Esophagus muscularis mucosa (tissue), 4 donors: ENCODE measurements around the gene PAAF1. TPM values are rescaled to one million over a fixed set of nuclear protein-coding genes. Genes with fewer than 3 reads are reported as not detected.

ENCODE experiments used
- DNase-seq: peaks from one replicate; pipeline ENCODE4 v3.0.0-alpha.2; 2017; ENCODE audit errors: extremely low spot score
- H3K27ac ChIP-seq, 4 donors: fragments of 200-600 bp; sonication (generic); replicated peaks in 1 of 4; 1 replicate in 3 of 4; 2 replicates in 1 of 4; pipeline ENCODE4 v1.5.1; 2016 to 2019; ENCODE audit warnings: mild to moderate bottlenecking in 1 of 4
- H3K27me3 ChIP-seq, 4 donors: fragments of 200-600 bp; sonication (generic); one replicate each; pipeline versions ENCODE4 v1.5.1 to v1.6.0; 2016 to 2019
- H3K36me3 ChIP-seq, 4 donors: fragments of 200-600 bp; sonication (generic); one replicate each; pipeline ENCODE4 v1.5.1; 2016 to 2019
- H3K4me1 ChIP-seq, 4 donors: fragments of 200-600 bp; sonication (generic); one replicate each; pipeline ENCODE4 v1.5.1; 2016 to 2019
- H3K4me3 ChIP-seq, 4 donors: fragments of 200-600 bp; sonication (generic); 1 replicate in 2 of 4; 2 replicates in 2 of 4; pipeline ENCODE4 v1.5.1; 2016 to 2019; ENCODE audit warnings: mild to moderate bottlenecking in 4 of 4, moderate library complexity in 1 of 4
- H3K9me3 ChIP-seq, 4 donors: fragments of 200-600 bp; sonication (generic); 1 replicate in 3 of 4; 2 replicates in 1 of 4; pipeline ENCODE4 v1.5.1; 2016 to 2019
- CTCF ChIP-seq, 3 experiments: fragments of 200-600 bp in 2 of 3; fragments of 450-650 bp in 1 of 3; sonication (generic) in 2 of 3; IDR thresholded peaks; one replicate each; pipeline ENCODE4 v1.5.1; 2017 to 2019; ENCODE audit warnings: antibody characterized with exemption in 3 of 3, mild to moderate bottlenecking in 2 of 3, moderate library complexity in 1 of 3
- EP300 ChIP-seq: sonication (generic); formaldehyde crosslinking; IDR thresholded peaks from one replicate; pipeline ENCODE4 v1.6.1; 2017; ENCODE audit warnings: antibody characterized with exemption
- POLR2A ChIP-seq: fragments of 450-650 bp; IDR thresholded peaks from one replicate; pipeline ENCODE4 v1.6.1; 2017; ENCODE audit warnings: antibody characterized with exemption, moderate library complexity, mild to moderate bottlenecking, low read depth
- POLR2AphosphoS5 ChIP-seq, 2 donors: sonication (generic); formaldehyde crosslinking; IDR thresholded peaks; one replicate each; pipeline ENCODE4 v1.6.1; 2017; ENCODE audit warnings: antibody characterized with exemption in 2 of 2
- WGBS: methylation state at CpG from one replicate; pipeline ENCODE4 v1.1.5; 2018; 5-methylcytosine and 5-hydroxymethylcytosine counted together
- intact Hi-C: fragments of 100-400 bp; cut with DNase I; formaldehyde crosslinking; loops from one replicate; pipeline ENCODE4 v1.15.1; 2023
- total RNA-seq, 4 donors: library from RNA; depleted of rRNA; stranded (reverse); fragments of >200 nt; gene quantifications; one replicate each; pipeline versions ENCODE4 v1.1.0 to v1.2.1, GENCODE V29; 2016

The PAAF1 gene
- total RNA-seq, 4 donors from 2014 or later = 12.5 to 19.6 (median 18.1) TPM

GRCh38 chr11:73963861-73964260 is 87.1 kb downstream of the PAAF1 start:
- Histone ChIP-seq H3K9me3 (no peaks in the 10 kb centered on the region), H3K36me3 (no peaks in the 10 kb centered on the region), H3K4me3 (no peak overlapping the region), H3K4me1 (peaks cover 3 to 15% (median 7%) of the 10 kb centered on the region in 4 donors), H3K27ac (no peak overlapping the region), H3K27me3 (peaks cover 0 to 14% (median 0%) of the 10 kb centered on the region in 4 donors)
- DNase-seq = no peak
- TF ChIP-seq POLR2A = no peak
- no peak for TF ChIP-seq EP300
- TF ChIP-seq POLR2AphosphoS5 (IDR thresholded peaks at IDR 0.05) = no peak
- no peak for TF ChIP-seq CTCF (IDR thresholded peaks at IDR 0.05)
- whole genome bisulfite sequencing = 81% methylated on average over 8 of the region's 8 CpGs
- intact Hi-C loops = loop anchor here (10.0 kb wide), 2 partner anchors 61 to 111 kb away; no protein-coding TSS in a partner anchor

GRCh38 chr11:73965076-73965763 is 88.4 kb downstream of the PAAF1 start:
- peaks cover 3 to 15% (median 7%) of the 10 kb centered on the region in 4 donors for H3K4me1 ChIP-seq
- 43% methylated on average over 7 of the region's 10 CpGs for WGBS
- TF ChIP-seq POLR2AphosphoS5 (IDR thresholded peaks at IDR 0.05) (no peak), CTCF (IDR thresholded peaks at IDR 0.05) (no peak), EP300 (no peak), POLR2A (no peak)
- no peak overlapping the region for H3K27ac ChIP-seq
- no peaks in the 10 kb centered on the region for H3K9me3 ChIP-seq
- H3K27me3 ChIP-seq = peaks cover 0 to 14% (median 0%) of the 10 kb centered on the region in 4 donors
- H3K4me3 ChIP-seq = no peak overlapping the region
- no peaks in the 10 kb centered on the region for H3K36me3 ChIP-seq
- intact Hi-C loops = loop anchor here (10.0 kb wide), 2 partner anchors 60 to 110 kb away; no protein-coding TSS in a partner anchor
- DNase-seq = no peak

- DNase-seq = no peak
- H3K4me3 ChIP-seq = no peak overlapping the region
- no peak overlapping the region for H3K27ac ChIP-seq
- peaks cover 0 to 14% (median 0%) of the 10 kb centered on the region in 4 donors for H3K27me3 ChIP-seq
- H3K4me1 ChIP-seq = peaks cover 3 to 15% (median 7%) of the 10 kb centered on the region in 4 donors
- H3K36me3 ChIP-seq = no peaks in the 10 kb centered on the region
- no peaks in the 10 kb centered on the region for H3K9me3 ChIP-seq
- intact Hi-C loops = loop anchor here (10.0 kb wide), 2 partner anchors 59 to 109 kb away; no protein-coding TSS in a partner anchor
- 74% methylated on average over 2 of the region's 2 CpGs for WGBS
- TF ChIP-seq POLR2A = no peak
- no peak for TF ChIP-seq CTCF (IDR thresholded peaks at IDR 0.05)
- no peak for TF ChIP-seq EP300
- no peak for TF ChIP-seq POLR2AphosphoS5 (IDR thresholded peaks at IDR 0.05)
Observed at GRCh38 chr11:73965764-73966121, 88.9 kb downstream of the PAAF1 start.

- intact Hi-C loops = loop anchor here (10.0 kb wide), 2 partner anchors 56 to 106 kb away; no protein-coding TSS in a partner anchor
- H3K4me1 ChIP-seq = peaks cover 4 to 15% (median 11%) of the 10 kb centered on the region in 4 donors
- DNase-seq = no peak
- WGBS = 90% methylated on average over 15 of the region's 15 CpGs
- no peaks in the 10 kb centered on the region for H3K9me3 ChIP-seq
- H3K27ac ChIP-seq = no peak overlapping the region
- H3K36me3 ChIP-seq = no peaks in the 10 kb centered on the region
- no peak overlapping the region for H3K4me3 ChIP-seq
- TF ChIP-seq POLR2A (no peak), EP300 (no peak)
- H3K27me3 ChIP-seq = peaks cover 0 to 14% (median 0%) of the 10 kb centered on the region in 4 donors
Observed at GRCh38 chr11:73968356-73968966, 91.7 kb downstream of the PAAF1 start.

DNA sequence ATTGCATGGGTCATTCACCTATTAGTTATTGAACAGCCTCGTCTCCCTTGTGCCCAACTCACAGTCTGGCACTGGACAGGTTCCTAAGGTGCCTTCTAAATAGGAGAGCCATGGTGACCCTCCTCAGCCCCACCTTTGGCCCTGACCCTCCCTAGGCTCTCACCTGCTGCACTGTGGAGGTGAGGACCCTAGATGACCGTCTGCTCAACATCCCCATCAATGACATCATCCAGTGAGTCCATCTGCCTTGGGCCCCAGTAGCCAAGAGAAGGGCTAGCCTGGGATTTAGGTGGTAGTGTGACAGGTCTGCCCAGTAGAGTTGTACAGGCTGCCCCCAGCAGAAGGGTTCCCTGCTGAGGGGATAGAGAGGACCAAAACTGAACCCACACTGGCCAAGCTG is 92.3 kb downstream of the PAAF1 start:
- intact Hi-C loops = loop anchor here (10.0 kb wide), 2 partner anchors 56 to 106 kb away; no protein-coding TSS in a partner anchor
- Histone ChIP-seq H3K4me3 (no peak overlapping the region), H3K36me3 (no peaks in the 10 kb centered on the region), H3K27me3 (peaks cover 0 to 14% (median 0%) of the 10 kb centered on the region in 4 donors), H3K9me3 (no peaks in the 10 kb centered on the region), H3K27ac (no peak overlapping the region), H3K4me1 (peaks cover under 1 to 19% (median 13%) of the 10 kb centered on the region in 4 donors)
- 78% methylated on average over 2 of the region's 2 CpGs for WGBS
- no peak for DNase-seq
- TF ChIP-seq POLR2AphosphoS5 (IDR thresholded peaks at IDR 0.05) (no peak), EP300 (no peak), CTCF (IDR thresholded peaks at IDR 0.05) (no peak), POLR2A (no peak)
